Islet precursor cell (in vitro differentiated cells): ENCODE data around the gene RMI2.
"Not testable (repeated sequence)": the region's sequence is repeated elsewhere in the genome, so short reads cannot be mapped to it uniquely, and the experiment has no call there.

Experiments
- DNase-seq: peaks from one replicate; pipeline ENCODE4 v3.0.0-alpha.2; 2018

Gene RMI2

DNA sequence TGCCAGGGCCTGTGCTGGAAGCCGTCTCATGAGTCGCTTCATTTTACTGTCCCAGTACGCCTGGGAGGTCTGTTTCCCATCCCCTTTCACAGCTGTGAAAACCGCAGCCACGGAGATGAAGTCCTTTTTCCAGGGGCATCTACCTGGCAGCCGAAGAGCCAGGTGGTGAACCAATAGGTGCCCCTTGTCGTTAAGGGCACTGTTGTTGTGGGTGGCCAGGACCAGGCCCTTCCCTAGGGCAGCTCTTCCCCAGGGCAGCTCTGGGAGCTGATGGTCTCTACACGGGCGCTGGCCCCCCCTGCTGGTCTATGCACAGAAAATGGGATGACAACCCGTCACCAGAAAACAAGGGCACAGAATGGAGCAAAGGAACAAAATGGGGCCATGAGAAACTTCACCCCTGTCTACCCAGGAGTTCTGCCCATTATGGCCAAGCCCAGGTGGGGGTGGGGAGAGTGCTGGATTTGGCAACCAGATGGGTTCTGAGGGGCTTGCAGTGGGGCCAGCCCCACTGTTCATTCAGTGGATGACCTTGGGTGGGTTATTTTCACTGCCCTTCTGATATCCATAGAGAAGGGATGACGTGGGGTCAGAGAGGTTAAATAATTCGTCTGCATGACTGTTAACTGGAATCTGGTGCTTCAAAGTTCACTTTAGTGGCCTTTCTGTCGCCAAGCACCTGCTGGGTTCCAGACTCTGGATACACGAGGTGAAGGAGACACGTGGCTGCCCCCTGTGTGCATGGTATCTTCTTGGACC is 11.5 kb downstream of the RMI2 start:
- peak; percentile 84 for DNase-seq

DNA sequence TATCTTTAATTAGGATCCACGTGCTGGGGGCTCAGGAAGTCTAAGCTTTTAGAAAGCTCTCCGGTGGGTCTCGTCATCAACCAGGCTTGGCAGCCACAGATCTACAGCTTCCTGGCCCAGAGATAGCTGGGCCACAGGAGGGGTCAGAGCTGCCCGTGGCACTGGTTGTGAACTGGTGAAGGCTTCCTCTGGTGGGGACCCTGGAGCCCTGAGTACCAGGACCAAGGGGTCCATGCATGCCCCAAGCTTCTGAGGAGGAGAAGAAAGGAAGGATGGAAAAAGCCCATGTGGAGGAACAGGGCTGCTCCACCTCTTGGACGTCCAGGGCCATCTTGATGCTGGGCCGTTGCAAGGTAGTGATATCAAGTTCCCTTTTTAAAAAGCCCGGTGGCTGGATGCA is 13.3 kb downstream of the RMI2 start:
- no peak for DNase-seq

DNA sequence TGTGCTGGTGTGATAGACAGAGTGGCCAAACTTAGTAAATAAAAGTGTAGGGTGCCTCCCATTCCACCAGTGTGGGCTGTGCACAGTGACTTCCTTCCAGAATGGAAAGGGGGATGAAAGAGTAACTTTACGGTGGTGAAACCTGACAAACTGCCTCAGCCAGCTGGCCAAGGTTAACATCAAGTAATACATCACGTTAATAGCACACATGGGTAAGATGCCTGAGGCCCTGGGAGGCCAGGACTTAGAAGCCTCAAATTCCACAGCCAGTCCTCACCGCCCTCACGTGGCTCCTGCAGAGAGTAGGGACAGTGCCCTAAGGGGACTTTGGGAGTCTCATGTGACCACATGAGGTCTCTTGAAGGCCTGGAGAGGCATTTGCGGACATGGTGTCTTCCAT is 14.1 kb downstream of the RMI2 start:
- peak; percentile 98 for DNase-seq

DNA sequence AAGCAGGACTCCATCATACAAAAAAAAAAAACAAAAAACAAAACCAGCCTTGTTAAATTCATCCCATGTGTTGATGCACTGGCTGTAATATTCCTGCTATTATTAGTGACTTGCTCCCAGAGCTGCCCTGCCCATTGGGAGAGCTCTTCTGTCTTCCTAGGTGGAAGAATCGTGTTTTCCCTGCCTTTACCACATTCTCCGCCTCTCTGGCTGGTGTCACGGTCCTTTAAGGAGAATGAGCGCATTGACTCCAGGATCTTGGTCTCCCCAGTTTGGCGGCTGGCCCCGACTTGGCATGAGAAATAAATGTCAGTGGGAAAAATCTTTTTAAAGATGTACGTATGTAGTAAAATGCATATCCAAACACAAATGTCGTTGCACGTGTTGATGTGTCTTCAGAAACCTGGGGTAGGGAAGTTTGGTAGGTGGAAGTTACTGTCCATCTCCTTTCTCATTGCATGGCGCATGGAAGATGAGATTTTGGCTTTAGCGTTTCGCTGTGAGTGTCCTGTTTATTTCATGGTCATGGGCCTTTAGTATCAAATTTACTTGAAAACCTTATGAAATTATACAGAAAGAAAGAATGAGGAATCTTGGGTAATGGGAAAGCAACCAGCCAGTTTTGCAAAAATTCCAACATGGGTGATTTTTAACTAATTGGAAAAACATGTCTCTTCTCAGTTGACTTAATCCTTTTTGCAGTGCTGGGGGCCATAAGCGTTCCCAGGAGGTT is 15.5 kb downstream of the RMI2 start:
- no peak for DNase-seq

DNA sequence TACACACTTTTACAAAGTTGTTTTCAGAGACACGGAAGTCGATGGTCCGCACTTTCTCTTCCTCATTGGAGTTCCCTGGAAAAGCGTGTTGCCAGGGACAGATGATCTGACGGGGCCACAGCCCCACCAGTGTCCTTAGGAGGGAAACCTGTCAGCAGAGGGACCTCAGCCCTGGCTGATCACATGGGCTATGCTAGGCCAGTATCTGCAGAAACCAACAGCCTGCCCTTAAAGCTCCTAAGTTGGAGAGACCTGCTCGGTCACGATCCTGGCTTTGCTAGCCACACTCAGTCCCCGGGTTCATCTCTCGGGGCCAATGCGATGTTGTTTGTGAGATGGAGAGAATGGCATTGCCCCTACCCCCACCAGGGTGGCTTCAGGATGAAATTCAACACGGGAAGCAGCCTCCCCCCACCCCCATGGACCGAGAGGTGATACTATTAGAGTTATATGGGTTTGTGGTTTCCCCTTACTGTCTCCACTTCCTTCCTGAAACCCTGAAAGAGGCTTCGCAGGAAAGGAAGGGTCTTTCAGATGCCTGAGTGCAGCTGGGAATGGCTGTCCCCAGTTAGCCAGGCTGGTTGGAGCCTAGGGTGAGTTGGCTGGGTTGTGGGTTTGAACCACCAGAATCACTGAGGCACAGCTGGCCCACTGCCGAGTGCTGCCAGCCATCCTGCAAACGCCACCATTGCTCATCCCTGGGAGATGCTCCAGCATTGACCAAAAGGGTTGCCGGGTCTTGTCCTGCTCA is 16.6 kb downstream of the RMI2 start:
- DNase-seq = no peak

DNA sequence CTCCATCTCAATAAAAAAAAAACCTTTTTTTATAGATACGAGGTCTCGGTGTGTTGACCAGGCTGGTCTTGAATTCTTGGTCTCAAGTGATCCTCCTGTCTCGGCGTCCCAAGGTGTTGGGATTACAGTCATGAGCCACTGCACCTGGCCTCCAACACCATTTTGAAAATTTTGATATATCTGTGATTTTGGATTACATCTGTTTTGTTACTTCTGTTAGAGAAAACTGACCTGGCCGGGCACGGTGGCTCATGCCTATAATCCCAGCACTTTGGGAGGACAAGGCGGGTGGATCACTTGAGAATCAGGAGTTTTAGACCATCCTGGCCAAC is 18.6 kb downstream of the RMI2 start:
- DNase-seq = no peak

DNA sequence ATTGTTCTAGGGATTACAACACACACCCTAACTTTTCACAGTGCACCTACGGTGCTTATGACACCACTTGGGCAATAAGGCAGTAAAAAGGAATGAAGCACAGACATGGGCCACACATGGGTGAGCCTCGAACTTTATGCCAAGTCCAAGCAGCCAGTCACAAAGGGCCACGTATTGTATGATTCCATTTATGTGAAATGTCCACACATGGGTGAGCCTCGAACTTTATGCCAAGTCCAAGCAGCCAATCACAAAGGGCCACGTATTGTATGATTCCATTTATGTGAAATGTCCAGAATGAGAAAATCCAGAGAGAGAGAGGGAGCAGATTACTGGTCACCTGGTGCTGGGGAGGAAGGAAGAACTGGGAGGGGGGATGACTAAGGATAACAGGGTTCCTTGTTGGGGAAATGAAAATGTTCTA is 22.2 kb downstream of the RMI2 start:
- DNase-seq = no peak

DNA sequence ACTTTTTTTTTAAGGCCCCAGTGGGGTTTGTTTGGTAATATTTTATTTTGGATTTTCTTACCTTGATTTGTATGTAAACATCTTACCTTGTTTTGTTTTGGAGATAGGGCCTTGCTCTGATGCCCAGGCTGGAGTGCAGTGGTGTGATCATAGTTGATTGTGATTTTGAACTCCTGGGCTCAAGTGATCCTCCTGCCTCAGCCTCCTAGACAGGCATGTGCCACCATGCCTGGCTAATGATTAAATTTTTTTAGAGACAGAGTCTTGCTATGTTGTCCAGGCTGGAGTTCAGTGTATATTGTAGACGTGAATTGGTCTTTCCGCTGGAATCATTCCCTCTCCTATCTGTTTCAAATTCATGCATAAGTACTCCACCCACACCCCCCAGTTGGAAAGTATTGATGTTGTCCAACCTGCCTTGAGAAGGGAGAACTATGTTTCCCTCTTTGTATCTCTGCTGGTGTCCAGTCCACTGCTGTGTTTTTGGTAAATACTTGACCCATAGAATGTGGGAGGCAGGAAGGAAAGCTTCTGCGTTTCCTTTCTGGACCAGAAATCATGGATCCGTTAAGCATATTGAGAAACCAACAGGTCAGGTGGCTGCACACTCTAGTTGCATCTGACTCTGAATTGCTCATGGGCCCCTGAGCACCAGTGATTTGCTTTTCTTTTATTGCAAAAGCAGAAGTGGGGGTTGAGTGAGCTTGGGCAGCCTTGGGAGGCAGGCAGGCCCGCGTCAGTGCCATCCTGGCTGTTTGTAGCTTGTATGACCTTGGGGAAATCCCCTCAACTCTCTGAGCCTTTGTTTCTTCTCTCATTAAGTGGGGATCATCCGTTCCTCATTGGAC is 25.0 kb downstream of the RMI2 start:
- DNase-seq = no peak

DNA sequence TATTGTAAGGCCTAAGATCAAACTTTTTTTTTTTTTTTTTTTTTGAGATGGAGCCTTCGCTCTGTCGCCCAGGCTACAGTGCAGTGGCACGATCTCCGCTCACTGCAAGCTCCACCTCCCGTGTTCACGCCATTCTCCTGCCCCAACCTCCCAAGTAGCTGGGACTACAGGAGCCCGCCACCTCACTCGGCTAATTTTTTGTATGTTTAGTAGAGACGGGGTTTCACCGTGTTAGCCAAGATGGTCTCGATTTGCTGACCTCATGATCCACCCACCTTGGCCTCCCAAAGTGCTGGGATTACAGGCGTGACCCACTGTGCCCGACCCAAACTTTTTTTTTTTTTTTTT is 25.6 kb downstream of the RMI2 start:
- not testable (repeated sequence) for DNase-seq

DNA sequence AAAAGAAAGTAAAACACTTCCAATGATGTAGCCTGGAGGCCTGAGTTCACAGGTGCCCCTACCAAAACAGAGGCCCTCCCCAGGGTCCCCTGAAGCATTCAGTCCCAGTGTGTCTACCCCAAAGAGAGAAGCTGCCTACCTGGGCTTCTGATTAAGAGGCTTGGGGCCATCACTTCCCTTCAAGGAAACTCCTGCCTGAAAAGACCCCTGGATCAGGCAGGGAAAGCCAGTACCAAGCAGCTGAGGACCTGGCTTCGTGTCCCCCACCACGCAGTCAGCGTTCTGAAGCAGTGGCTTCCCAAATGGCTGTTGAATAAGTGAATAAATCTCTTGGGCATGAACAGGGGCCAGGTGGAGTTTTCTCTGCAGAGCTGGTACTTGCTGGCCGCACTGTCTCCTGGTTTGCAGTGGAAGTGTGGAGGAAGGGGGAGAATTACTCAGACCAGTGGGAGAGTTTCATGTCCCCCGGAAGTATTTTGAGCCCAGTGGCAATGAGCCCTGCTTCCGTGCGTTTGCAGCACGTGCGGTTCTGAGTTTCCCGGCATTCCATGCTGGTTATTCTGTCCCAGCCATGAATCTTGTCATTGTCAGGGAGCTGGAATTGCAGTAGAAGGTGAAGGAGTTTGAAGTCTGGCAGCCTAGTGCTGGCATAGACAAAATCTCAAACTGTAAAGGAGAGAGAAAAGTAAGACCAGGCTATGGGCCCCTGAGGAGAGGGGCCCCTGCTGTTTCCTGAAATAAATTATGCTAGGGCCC is 27.0 kb downstream of the RMI2 start:
- DNase-seq = no peak

DNA sequence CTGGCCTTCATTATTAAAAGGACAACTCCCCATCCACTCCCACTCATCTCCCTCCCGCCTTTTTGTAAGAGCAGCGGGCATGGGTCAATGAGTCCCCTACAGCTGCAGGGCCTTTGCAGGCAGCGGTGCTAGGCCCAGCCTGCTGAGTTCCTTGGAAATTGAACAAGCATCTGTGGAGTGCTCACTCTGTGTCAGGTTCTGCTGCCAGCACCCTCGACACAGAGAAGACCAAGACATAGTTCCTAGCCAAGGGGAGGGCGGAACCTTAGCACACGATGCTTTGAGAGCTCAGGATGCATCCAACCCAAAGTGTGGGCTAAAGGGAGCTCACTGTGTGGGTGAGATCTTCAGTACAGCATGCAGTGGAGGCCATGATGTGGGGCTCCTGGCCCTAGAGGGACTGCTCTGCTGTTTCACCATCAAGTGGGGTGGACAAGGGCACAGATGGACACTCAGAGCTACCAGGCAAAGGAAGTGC is 27.6 kb downstream of the RMI2 start:
- DNase-seq = no peak

DNA sequence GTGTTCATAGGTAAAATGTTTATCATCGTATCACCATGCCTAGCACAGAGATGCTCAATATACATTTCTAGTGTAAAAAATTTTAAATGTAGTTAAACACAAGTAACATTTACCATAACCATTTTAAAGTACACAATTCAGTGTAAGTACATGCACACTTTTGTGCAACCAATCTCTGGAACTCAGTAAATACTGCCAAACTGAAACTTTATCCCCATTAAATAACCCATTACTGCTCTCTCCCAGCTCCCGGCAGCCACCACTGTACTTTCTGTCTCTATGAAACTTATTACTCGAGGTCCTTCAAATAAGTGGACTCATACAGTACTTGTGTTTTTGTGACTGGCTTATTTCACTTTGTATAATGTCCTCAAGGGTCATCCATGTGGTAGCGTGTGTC is 29.0 kb downstream of the RMI2 start:
- DNase-seq = no peak

DNA sequence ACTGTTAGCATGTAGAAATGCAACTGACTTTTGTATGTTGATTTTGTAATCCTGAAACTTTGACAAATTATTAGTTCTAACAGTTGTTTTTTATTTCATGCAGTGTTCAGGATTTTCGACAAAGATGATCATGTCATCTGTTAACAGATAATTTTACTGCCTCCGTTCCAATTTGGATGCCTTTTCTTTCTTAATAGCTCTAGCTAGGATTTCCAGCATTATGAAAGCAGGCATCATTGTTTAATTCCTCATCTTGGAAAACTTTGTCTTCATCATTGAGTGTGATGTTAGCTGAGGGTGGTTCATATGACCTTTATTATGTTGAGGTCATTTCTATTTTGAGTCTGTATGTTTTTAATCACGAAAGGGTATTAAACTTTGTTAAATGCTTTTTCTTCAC is 31.9 kb downstream of the RMI2 start:
- no peak for DNase-seq

DNA sequence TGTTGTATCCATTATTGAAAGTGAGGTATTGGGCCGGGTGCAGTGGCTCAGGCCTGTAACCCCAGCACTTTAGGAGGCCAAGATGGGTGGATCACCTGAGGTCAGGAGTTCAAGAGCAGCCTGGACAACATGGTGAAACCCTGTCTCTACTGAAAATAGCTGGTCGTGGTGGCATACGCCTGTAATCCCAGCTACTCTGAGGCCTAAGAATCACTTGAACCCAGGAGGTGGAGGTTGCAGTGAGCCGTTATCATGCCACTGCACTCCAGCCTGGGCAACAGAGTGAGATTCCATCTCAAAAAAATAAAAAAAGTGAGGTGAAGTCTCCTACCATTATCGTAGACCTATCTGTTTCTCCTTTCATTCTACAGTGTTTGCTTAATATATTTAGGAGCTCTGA is 33.7 kb downstream of the RMI2 start:
- DNase-seq = not testable (repeated sequence)

DNA sequence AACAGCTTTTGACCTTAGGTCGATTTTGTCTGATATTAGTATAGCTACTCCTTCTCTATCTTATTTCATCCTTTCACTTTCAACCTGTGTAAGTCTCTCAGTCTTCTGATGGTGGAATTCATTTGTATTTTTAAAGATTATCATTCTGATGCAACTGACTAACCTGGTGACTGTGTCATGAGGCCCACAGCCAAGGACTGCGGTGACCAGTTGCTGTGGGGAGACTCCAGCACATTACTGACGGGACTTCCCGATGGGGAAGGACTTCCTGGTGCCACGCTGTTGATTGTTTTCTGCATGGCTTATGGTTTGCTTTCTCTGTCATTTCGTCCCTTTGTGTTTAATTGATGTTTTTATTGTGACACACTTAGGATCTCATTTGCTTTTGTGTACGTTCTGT is 34.2 kb downstream of the RMI2 start:
- no peak for DNase-seq

DNA sequence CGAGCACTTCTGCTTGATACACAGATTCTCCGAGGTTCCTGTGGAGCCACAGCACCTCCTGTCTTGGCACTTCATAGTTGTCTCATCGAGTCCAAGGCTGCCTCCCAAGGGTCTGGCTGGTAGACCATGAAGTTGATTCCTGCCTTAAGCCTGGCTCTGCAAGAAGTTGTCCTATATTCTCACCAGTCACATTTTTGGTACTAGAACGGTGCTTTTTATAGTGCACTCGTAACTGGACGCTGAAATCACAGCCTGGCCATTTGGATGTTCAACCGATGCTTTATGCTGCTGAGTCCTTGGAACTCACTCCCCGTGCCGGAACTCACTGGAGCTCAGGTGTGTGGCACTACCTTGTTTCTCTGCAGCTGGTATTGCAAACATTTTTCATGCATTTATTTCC is 35.6 kb downstream of the RMI2 start:
- DNase-seq = no peak

DNA sequence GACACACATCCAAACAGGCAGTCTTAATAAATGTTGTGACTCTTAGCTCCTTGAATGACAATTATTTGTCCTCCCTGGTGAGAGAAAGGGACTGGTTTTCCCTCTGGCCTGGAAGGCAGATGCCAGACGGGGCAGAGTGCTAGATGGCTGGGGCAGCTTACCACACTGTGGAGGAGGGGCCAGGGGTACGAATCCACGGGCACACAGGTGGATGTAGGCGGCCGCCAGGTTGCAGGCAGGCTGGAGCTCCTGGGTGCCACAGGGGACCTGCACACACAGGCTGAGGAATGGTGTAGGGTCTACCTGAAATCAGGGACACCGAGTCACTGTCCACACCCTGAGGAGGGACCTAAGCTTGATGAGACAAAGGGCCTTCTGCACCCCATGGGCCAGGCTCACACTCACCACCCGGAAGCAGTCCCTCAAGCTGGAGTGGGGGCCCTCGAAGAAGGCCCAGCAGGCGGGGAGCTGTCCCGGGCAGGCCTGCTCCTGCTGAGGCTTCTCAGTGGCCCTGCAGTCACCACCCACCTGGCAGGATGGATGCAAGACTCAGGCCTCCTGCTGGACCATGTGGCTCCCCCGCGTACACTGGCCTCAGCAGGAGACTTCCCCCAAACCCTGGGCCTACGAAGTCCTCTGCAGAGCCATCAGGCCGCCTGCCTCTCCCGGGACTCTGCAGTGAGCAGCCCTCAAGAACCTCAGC is 38.4 kb downstream of the RMI2 start:
- DNase-seq = no peak

DNA sequence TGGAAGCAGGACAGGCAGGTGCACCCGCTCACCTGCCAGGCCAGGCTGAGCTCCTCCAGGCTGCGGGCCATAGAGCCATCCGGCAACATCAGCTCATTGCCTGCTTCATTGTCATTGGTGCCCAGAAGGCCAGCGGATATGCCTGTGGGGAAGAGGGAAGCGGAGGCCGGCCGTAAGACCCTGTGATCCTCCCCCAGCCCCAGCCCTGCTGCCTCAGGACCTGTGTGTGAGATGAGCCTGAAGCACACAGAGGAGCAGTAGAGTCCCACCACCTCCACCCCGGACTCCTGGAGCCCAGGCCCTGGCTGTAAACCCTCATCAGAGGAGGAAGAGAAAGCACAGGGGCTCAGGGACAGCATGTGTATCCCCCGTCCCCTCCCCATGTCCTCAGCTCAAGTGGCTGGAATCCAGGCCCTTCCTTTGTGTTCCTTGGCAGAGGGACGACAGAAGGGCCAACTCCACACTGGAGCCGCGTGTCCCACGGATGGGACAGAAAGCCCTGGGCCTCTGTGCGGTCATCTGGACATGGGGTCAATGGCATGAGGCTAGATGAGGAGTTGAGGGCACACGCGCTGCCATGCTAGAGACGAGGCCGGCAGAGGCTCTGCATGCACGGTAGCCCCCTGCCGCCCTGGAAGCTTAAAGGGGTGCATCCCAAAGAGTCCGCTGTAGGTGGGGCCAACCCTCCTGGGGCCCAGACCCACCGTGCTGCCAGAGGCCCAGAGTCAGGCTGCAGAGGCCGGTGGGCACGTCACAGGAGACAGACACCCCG is 39.1 kb downstream of the RMI2 start:
- peak; percentile 53 for DNase-seq

DNA sequence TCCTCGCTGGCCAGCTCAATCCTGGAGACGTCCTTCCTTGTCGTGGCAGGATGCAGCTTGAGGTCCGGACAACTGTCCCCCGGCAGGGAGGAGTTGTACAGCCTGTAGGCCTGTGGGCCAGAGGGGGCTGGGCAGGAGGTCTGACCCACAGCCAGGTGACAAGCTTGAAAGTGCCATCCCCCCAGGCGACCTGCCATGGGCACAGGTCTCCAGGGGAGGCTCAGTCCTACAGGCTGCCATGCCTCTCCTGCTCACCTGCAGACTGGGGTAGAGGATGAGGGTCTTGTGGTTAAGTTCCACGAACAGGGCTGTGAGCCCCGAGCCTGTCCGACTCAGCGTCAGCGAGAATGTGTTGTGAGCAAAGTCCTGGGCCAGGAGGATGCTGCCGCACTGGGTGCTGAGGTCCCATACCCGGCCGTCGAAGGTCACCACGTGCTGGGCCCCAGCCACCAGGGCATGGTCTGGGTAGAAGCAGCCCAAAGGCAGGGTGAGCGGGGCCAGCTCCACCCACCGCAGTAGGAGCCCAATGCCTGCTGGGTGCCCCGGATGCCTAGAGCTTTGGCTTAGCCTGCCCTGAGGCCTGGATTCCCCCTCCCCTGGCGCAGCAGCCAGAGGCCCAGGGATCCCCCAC is 39.8 kb downstream of the RMI2 start:
- peak; percentile 54 for DNase-seq

DNA sequence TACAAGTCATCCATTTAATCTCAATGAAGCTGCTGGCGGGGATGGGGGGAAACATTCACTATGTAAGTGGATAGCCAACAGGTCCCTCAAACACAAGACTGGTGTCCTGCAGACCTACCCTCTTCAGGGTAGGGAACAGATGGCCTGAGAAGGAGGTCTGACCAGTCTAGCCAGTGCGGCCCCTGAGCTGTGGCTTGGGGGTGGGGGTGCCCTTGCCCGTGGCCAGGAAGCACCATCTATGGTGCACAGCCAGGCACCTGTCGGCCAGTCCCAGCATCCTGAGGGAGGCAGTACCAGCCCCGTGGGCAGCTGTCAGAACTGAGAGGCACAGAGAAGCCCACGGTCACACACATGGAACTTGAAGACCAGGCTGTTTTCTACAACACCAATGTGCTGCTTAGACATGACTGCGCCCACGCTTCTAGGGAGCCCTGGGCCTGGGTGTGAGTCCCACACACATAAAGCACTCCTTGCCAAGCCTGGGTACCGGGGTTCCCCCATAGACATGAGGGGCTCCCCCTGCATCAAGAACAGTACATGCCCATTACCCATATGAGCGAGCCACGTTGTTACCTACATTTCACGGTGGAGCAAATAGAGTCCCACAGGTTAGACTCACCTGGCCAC is 40.9 kb downstream of the RMI2 start:
- DNase-seq = no peak
